ENCODE results near the gene COL23A1.
A peak's percentile ranks its signal among the peaks of the same experiment; 100 is the strongest.
"Not testable (repeated sequence)": the region's sequence is repeated elsewhere in the genome, so short reads cannot be mapped to it uniquely, and the experiment has no call there.

Gene COL23A1

DNA sequence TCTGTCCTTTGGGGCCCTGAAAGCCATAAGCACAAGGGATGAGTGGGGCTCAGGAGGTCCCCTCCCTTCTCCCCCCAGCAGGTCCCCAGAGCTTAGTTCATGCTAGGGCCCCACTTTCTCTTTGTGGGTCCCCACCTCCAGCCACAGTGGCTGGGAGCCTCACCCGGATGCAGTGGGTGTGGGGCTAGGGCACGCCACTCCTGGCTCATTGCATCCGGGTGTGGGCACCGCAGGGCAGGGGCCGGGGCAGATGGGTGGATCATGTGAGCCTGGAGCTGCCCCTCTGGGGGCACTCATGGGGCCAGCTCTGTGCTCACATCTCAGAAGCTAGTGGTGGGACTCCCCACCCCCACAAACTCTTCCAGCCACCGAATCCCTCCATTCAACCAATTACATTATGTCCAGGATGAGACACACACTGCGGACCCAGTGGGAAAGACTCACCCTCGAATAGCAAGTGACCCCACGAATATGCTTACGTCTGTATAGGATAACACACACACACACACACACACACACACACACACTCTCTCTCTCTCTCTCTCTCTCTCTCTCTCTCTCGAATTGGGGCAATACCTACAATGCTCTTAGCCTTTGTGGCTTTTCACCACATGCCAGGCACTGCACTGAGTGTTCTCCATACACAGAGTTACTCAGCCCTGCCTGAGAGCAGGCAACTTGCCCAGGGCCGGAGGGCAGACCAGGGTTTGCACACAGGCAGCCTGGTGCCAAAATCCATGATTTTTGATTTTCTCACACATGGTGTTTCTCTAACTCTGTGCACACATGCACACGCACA is 340.8 kb downstream of the COL23A1 start:
- no peak for DNase-seq

DNA sequence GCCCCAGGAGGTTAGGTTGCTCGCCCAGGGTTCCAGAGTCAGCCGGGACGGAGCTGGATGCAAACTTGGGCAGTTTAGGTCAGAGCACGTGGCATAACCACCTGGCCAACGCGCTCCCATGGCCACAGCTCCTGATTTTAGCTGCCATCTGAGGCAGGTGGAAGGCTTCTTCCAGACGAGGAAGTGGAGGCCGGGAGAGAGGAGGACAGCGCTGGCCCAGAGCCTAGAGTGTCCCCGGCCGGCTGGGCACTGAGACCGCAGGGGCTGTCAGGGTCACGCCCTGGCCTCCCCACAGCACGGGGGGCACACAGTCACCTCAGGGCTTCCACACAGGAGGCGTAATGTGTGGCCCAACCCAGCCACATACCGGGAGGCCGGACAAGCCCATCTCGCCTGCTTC is 341.4 kb downstream of the COL23A1 start:
- DNase-seq, result no peak

DNA sequence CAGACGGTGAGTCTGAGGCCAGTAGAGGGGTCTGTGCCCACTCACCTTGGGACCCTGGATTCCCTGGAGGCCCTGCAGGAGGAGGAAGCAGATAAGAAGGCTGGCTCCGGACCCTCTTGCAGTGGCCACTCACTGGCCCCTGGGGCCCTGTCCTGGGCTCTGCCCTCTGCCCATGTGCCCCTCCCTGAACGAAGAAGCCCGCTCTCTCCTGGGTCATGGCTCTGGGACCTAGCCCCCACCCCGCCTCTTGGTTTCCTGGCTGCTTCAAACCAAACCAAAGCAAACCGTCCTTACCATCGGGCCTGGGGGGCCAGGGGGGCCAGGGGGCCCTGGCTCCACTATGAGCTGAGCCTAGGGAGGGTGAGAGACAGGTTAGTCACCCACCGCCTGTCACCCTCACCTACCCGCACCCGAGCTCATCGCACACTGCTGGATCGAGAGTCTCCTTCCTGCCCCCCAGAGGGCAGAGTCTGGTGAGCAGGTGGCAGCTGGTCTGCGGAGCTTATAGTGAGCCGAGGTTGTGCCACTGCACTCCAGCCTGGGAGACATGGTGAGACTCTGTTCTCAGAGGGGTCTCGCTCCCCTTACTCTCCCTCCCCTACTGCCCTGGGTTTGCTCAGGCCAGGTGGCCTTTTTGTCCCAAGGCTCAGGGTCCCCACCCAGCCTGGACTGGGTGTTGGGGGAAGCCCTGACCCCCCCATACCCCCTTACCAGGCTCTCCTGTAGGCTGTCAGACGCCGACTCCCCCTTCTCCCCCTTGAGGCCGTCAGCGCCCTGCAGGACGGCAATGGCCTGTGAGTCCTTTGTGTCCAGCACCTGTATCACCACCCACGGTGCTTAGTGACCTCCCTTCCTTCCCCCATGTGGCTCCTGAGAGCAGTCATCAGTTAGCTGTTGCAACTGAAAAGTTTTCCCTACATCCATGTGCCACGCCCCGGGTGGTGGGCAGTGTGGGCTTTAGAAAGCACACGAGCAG is 342.4 kb downstream of the COL23A1 start:
- no peak for DNase-seq

GRCh38 chr5:178246624-178247279 is 343.4 kb downstream of the COL23A1 start:
- DNase-seq, result no peak

DNA sequence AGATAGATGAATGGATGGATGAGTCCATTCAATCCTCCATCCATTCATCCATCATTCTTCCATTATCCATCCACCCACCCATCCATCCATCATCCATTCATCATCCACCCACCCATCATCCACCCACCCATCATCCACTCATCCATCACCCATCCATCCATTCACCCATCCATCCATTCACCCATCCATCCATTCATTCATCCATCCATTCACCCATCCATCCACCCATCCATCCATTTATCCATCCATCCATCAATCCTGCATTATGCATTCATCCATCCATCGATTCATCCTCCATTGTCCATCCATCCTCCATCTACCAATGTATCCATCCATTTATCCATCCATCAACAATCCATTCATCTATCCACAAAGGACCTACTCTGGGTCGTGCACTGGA is 344.8 kb downstream of the COL23A1 start:
- no peak for DNase-seq

- no peak for DNase-seq
Observed at GRCh38 chr5:178244576-178244975, 345.6 kb downstream of the COL23A1 start.

DNA sequence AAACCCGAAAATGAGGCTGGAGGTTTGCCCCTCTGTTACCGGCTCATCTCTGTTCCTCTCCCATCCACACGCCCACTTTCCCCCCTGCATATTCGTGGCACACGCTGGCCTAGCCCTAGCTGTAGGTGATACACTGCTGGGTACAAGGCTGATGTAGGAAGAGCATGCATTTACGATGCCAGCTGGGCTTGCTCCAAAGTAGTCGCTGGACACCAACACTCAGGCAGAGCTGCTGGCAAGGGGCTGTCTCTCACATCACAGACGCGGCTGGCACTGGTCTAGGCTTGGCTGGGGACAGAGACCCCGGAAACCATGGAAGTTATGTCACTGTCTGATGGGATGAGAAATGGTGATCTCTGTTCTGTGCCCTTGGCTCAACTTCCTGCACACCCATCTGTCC is 347.8 kb downstream of the COL23A1 start:
- DNase-seq, result no peak

GRCh38 chr5:178241688-178242231 is 348.4 kb downstream of the COL23A1 start:
- DNase-seq, result no peak

DNA sequence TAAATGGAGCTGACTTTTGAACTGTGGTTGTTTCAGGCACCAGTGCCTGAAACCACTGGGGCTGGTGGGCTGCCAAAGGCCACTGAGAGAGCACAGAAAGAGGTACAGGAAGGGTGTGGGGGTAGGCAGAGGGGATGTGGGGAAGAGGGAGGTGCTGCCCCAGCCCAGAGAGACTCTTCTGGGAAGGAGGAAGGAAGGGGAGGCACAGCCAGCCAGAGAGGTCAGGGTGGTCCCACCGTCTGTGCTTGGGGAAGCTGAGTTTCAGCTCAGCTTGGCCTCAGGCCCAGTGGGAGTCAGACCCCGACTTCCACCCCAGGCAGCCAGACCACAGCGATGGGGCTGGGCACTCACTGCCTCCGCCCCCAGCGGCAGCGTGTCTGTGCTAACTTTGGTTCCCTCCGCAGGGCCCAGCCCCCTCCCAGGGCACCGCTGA is 348.9 kb downstream of the COL23A1 start:
- no peak for DNase-seq

- DNase-seq, result no peak
Observed at GRCh38 chr5:178240766-178241165, 349.4 kb downstream of the COL23A1 start.

DNA sequence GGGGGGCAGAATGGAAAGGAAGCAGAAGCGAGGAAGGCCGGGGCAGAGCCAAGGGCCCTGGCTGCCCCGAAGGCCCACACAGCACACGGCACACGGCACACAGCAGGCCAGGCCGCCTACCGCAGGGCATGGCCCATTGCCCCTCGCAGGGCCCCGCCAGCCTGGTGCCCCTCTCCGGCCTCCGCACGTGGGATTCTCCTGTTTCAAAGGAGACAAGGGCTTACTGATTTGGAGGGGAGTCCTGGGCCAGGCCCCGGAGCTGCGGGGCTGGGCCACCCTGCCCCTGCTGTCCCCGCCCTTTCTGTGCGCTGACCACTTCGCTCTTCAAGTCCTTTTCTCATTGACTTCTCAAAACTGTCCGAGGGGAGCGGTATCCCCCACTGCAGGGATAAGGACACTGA is 349.9 kb downstream of the COL23A1 start:
- no peak for DNase-seq

- DNase-seq, result not testable (repeated sequence)
Observed at GRCh38 chr5:178239626-178240301, 350.4 kb downstream of the COL23A1 start.

DNA sequence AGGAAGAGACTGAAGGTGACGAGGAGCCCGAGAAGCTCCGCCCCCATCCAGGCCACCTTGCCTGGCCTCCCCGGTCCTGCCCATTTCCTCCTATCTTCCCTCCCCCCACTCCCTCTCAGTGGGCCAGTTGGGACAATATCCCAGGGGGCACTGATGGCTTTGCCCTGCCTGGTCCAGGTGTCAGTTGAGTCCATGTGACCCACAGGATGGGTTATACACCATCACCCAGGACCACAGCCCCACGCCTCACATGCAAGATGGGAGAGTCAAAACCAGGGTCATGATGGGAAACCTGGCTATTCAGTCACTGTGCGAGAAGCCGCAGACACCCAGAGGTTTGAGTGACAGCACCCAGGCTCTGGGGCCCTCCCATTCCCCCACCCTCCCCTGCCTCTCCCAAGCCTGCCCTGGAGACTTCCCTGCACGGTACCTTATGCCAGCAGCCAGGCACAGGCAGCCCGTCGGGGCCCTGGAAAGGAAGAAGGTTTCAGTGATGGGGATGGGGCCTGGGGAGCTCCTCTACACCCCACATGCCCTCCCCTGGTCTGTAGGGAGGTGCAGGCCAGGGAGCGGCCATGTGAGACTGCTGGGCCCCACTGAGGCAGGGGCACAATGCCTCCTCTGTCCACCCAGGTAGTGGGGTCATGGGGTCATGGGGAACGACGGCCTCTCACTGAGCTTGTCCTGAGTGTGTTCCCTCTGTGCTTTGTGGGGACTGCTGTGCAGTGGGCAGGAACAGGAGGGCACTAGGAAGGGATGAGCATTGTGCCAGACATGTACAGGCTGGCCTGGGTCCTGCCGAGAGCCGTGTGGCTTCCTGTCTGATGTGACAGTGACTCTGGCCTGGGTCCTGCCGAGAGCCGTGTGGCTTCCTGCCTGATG is 351.2 kb downstream of the COL23A1 start:
- DNase-seq, result no peak

GRCh38 chr5:178238313-178238635 is 351.9 kb downstream of the COL23A1 start:
- no peak for DNase-seq

GRCh38 chr5:178237431-178238312 is 352.5 kb downstream of the COL23A1 start:
- no peak for DNase-seq

GRCh38 chr5:178236679-178237078 is 353.5 kb downstream of the COL23A1 start:
- DNase-seq, result no peak

GRCh38 chr5:178236126-178236525 is 354.1 kb downstream of the COL23A1 start:
- no peak for DNase-seq

- no peak for DNase-seq
Observed at GRCh38 chr5:178235588-178235974, 354.6 kb downstream of the COL23A1 start.

DNA sequence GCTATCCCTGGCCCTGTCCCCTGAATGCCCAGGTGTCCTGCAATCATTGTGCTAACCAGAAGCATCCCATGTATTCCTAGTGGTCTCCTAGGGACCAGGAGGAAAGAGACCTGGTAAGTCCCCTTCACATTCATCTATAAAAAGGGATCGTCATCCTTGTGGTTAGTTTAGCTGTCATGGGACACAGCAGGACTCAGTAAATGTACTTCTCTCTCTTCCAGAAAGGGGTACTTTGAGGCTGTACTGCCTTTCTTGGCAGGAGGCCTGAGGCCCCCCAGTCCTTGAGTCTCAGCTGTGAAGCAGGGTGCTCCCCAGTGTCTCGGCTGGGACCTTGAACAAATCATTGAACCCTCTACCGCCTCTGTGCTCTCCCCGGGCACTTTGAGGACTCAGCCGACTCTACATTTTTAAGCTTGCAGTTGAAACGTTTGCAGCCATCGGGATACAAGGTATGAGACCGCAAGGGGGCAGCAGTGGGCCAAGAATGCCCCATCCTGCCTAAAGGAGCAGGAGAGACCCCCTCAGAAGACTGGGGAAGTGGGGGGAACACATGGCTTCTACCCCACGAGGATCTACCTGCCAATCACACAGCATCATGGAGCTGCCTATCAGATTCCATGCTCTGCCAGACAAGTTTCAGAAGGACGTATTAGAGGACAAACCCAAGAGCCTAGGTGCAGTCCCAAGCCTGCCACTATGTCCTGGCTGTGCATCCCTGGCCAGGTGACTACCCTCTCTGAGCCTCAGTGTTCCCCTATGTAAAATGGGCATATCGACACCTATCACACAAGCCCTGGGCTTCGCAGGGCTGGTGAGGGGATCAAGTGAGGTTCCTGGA is 355.2 kb downstream of the COL23A1 start:
- peak; percentile 82 for DNase-seq
